ENCODE measurements around the gene ASRGL1.

- no peak for TF ChIP-seq CTCF (IDR thresholded peaks at IDR 0.05; ENCODE audit: poor library complexity)
- no peak for TF ChIP-seq EZH2 (IDR thresholded peaks at IDR 0.05; ENCODE audit: borderline replicate concordance)
Measured at GRCh38 chr11:62410972-62411371, 73.7 kb downstream of the ASRGL1 start.
